OCI-LY1 (cell line): ENCODE results near the gene PGC.

Experiments used
- EZH2 ChIP-seq: fragments of 200-600 bp; sonication (generic), shearing (Covaris generic); IDR thresholded peaks from 2 replicates; pipeline ENCODE4 v1.8.0; 2017; ENCODE audit warnings: borderline replicate concordance, mixed run types, mild to moderate bottlenecking, antibody characterized with exemption, low read length, moderate library complexity, mixed read lengths
- TF ChIP-seq, protein P1 (sequence below): fragments of 200-600 bp; sonication (generic), shearing (Covaris generic); IDR thresholded peaks from 2 replicates; pipeline ENCODE4 v1.5.1; 2017; ENCODE audit warnings: mild to moderate bottlenecking, antibody characterized with exemption, low read length, moderate library complexity, mixed read lengths

DNA sequence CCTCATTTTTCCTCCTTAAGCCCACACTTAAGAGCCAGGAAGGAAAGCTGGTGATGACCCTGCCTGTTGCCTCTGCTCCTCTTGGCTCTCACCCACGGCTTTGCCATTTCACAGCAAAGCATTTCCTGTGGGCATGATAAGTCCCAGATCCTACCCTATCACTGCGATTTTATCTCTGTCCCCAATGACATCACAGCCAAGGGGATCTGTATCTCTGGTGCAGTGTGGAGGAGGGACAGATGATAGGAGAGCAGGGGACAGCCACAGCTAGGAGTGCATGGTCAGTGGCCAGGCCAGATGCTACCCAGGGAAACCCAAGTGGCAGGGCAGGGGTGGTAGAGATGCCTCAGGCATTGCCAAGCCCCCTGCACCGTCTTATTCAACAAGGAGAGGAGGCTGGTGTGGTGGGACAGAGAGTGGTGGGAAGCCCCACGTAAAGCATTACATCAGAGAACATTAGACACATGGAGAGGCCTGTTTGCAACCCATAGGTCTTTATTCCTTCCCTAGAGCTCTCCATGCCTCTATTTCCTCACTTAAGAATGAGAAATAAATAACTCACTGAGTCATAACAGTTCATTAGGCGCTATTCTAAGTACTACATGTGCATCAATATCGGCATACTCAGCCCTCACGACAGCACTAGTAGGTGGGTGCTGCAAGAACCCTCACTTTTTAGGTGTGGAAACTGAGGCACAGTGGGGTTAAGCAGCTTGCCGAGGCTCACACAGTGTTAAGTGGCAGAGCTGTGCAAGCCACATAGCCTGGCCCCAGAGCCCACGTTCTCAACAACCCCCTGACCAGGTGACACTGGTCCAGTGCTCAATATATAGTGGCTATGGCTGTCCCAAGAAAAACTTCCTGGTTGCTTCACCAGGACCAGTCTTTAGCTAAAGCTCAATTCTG, 16.4 kb downstream of the PGC start:
- TF ChIP-seq, protein P1, sequence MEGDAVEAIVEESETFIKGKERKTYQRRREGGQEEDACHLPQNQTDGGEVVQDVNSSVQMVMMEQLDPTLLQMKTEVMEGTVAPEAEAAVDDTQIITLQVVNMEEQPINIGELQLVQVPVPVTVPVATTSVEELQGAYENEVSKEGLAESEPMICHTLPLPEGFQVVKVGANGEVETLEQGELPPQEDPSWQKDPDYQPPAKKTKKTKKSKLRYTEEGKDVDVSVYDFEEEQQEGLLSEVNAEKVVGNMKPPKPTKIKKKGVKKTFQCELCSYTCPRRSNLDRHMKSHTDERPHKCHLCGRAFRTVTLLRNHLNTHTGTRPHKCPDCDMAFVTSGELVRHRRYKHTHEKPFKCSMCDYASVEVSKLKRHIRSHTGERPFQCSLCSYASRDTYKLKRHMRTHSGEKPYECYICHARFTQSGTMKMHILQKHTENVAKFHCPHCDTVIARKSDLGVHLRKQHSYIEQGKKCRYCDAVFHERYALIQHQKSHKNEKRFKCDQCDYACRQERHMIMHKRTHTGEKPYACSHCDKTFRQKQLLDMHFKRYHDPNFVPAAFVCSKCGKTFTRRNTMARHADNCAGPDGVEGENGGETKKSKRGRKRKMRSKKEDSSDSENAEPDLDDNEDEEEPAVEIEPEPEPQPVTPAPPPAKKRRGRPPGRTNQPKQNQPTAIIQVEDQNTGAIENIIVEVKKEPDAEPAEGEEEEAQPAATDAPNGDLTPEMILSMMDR: no peak
- no peak for TF ChIP-seq EZH2
